GM19395 (cell line): Measurements from ENCODE around the gene ARL10.

Source experiments
- ATAC-seq: cut with Tn5 transposase; IDR thresholded peaks from one replicate; pipeline ENCODE4 v1.9.1; 2021; ENCODE audit warnings: mild to moderate bottlenecking, moderate library complexity; ENCODE audit not compliant: unreplicated experiment

The ARL10 gene

GRCh38 chr5:176365351-176366231 lies at the start of gene ARL10:
Gene ARL10, plus strand, starts transcription at chr5:176365487. Its CDS starts 77 bp downstream, at chr5:176365564.
- peak; percentile 35 for ATAC-seq

GRCh38 chr5:176317534-176318374 lies 47.5 kb upstream of the ARL10 start:
- ATAC-seq: no peak

- no peak for ATAC-seq
Measured at GRCh38 chr5:176319827-176320554, 45.3 kb upstream of the ARL10 start.

GRCh38 chr5:176320577-176320976 lies 44.7 kb upstream of the ARL10 start:
- no peak for ATAC-seq

GRCh38 chr5:176334031-176334770 lies 31.1 kb upstream of the ARL10 start:
- ATAC-seq: no peak

GRCh38 chr5:176337913-176338312 lies 27.4 kb upstream of the ARL10 start:
- no peak for ATAC-seq

- no peak for ATAC-seq
Measured at GRCh38 chr5:176339304-176339703, 26.0 kb upstream of the ARL10 start.

- no peak for ATAC-seq
Measured at GRCh38 chr5:176341325-176342157, 23.7 kb upstream of the ARL10 start.

GRCh38 chr5:176342158-176342483 lies 23.2 kb upstream of the ARL10 start:
- ATAC-seq: no peak

- ATAC-seq: no peak
Measured at GRCh38 chr5:176342766-176343458, 22.4 kb upstream of the ARL10 start.

GRCh38 chr5:176350416-176350815 lies 14.9 kb upstream of the ARL10 start:
- no peak for ATAC-seq

- ATAC-seq: no peak
Measured at GRCh38 chr5:176352116-176352878, 13.0 kb upstream of the ARL10 start.

- no peak for ATAC-seq
Measured at GRCh38 chr5:176353533-176353932, 11.8 kb upstream of the ARL10 start.

GRCh38 chr5:176355400-176356178 lies 9.7 kb upstream of the ARL10 start:
- no peak for ATAC-seq

- no peak for ATAC-seq
Measured at GRCh38 chr5:176356179-176356566, 9.1 kb upstream of the ARL10 start.

- no peak for ATAC-seq
Measured at GRCh38 chr5:176359658-176360057, 5.6 kb upstream of the ARL10 start.

- ATAC-seq: no peak
Measured at GRCh38 chr5:176360894-176361436, 4.3 kb upstream of the ARL10 start.
